A549 (cell line): Measurements from ENCODE around the gene MATR3. TPM values are rescaled to one million over a fixed set of nuclear protein-coding genes. Genes with fewer than 3 reads are reported as not detected.

ENCODE experiments used
- ATAC-seq, 2 experiments: fragments of 200-7000 bp in 1 of 2; fragments of >200 bp in 1 of 2; cut with Nextera tagmentation in 1 of 2; cut with Tn5 transposase in 1 of 2; 3 replicates each; pipeline versions ENCODE4 v1.8.0 to v1.9.1; 2018 to 2020; ENCODE audit warnings: mild to moderate bottlenecking in 1 of 2, moderate library complexity in 1 of 2
- CTCF ChIA-PET: fragments of 300-600 bp; sonication (Branson Sonifier 250); formaldehyde crosslinking; extraction: SDS; loops from one replicate; lab custom pipeline; 2021; ENCODE audit warnings: antibody characterized with exemption, inconsistent platforms; lab: Yijun Ruan, JAX
- POLR2A ChIA-PET: fragments of 350-600 bp; formaldehyde crosslinking; extraction: SDS; loops from one replicate; lab custom pipeline; 2021; ENCODE audit warnings: antibody characterized with exemption, inconsistent platforms; lab: Yijun Ruan, JAX
- DNase-seq, 2 experiments: peaks; one replicate each; pipeline versions ENCODE4 v3.0.0 to v3.0.0-alpha.2; 2011 to 2016; ENCODE audit warnings: low read depth in 1 of 2, low spot score in 1 of 2
- FAIRE-seq: peaks from 2 replicates; lab custom pipeline; 2011; peaks lifted over from hg19 to GRCh38; lab: Jason Lieb, UNC
- H3K27ac ChIP-seq, 2 experiments: fragments of >200 bp; sonication (Bioruptor Twin); formaldehyde crosslinking; 3 replicates each; pipeline ENCODE4 v1.5.1; 2016 to 2017
- H3K4me1 ChIP-seq: fragments of >200 bp; sonication (Bioruptor Twin); formaldehyde crosslinking; 3 replicates; pipeline ENCODE4 v1.6.1; 2016
- H3K4me2 ChIP-seq: fragments of >200 bp; sonication (Bioruptor Twin); formaldehyde crosslinking; 3 replicates; pipeline ENCODE4 v1.6.1; 2016
- H3K4me3 ChIP-seq: fragments of >200 bp; sonication (Bioruptor Twin); formaldehyde crosslinking; 3 replicates; pipeline ENCODE4 v1.5.1; 2016
- H3K9me3 ChIP-seq: fragments of >200 bp; sonication (Bioruptor Twin); formaldehyde crosslinking; 3 replicates; pipeline ENCODE4 v1.6.1; 2016
- BHLHE40 ChIP-seq: IDR thresholded peaks from 2 replicates; pipeline ENCODE4 v1.6.1; 2012; ENCODE audit warnings: low read depth, low read length, inconsistent platforms
- CBX8 ChIP-seq: fragments of 200-600 bp; sonication (generic); IDR thresholded peaks from 2 replicates; pipeline ENCODE4 v1.6.1; 2016
- CEBPB ChIP-seq, 2 experiments: fragments of >200 bp in 1 of 2; sonication (Bioruptor Twin) in 1 of 2; formaldehyde crosslinking in 1 of 2; IDR thresholded peaks; 2 replicates each; pipeline ENCODE4 v1.6.1; 2012 to 2016
- CHD2 ChIP-seq: fragments of 150-350 bp; IDR thresholded peaks from 2 replicates; pipeline ENCODE4 v1.6.1; 2014; ENCODE audit warnings: low read length; ENCODE audit not compliant: partially characterized antibody
- CHD4 ChIP-seq: fragments of 200-600 bp; sonication (generic); IDR thresholded peaks from 2 replicates; pipeline ENCODE4 v1.6.1; 2016; ENCODE audit warnings: antibody characterized with exemption, mild to moderate bottlenecking, borderline replicate concordance
- CTCF ChIP-seq: fragments of >200 bp; sonication (Bioruptor Twin); formaldehyde crosslinking; IDR thresholded peaks from 3 replicates; pipeline ENCODE4 v1.5.1; 2016
- EHMT2 ChIP-seq: fragments of 200-600 bp; sonication (generic); IDR thresholded peaks from 2 replicates; pipeline ENCODE4 v1.6.1; 2016; ENCODE audit warnings: antibody characterized with exemption, low read depth, mild to moderate bottlenecking, moderate library complexity
- EP300 ChIP-seq, 2 experiments: fragments of >200 bp; sonication (Bioruptor Twin); formaldehyde crosslinking; IDR thresholded peaks; 2 replicates in 1 of 2; 3 replicates in 1 of 2; pipeline ENCODE4 v1.6.1; 2016 to 2017
- ESRRA ChIP-seq: fragments of 150-350 bp; IDR thresholded peaks from 2 replicates; pipeline ENCODE4 v1.6.1; 2014; ENCODE audit warnings: mild to moderate bottlenecking, low read length, borderline replicate concordance
- FOSB ChIP-seq: fragments of 250-450 bp; sonication (Bioruptor Pico); IDR thresholded peaks from 2 replicates; pipeline ENCODE4 v1.5.0; 2020; ENCODE audit warnings: mild to moderate bottlenecking, moderate library complexity
- FOSL2 ChIP-seq, 2 experiments: fragments of 450-650 bp in 1 of 2; fragments of >200 bp in 1 of 2; sonication (Bioruptor Twin) in 1 of 2; formaldehyde crosslinking; IDR thresholded peaks; 2 replicates each; pipeline versions ENCODE4 v1.5.0 to v1.6.1; 2016 to 2020; ENCODE audit warnings: mild to moderate bottlenecking in 1 of 2, moderate library complexity in 1 of 2
- GATA3 ChIP-seq: IDR thresholded peaks from 2 replicates; pipeline ENCODE4 v1.6.1; 2012; ENCODE audit warnings: borderline replicate concordance
- HDAC2 ChIP-seq: fragments of 200-600 bp; sonication (generic); IDR thresholded peaks from 2 replicates; pipeline ENCODE4 v1.6.1; 2016
- HEYL ChIP-seq: fragments of 250-450 bp; sonication (Bioruptor Pico); IDR thresholded peaks from 2 replicates; pipeline ENCODE4 v1.8.0; 2021; ENCODE audit warnings: mild to moderate bottlenecking, moderate library complexity
- HMGXB4 ChIP-seq: fragments of 250-450 bp; sonication (Bioruptor Pico); IDR thresholded peaks from 2 replicates; pipeline ENCODE4 v1.5.0; 2021; ENCODE audit warnings: mild to moderate bottlenecking, moderate library complexity, borderline replicate concordance
- HOXA7 ChIP-seq: fragments of 250-450 bp; sonication (Bioruptor Pico); IDR thresholded peaks from 2 replicates; pipeline ENCODE4 v1.5.0; 2020; ENCODE audit warnings: mild to moderate bottlenecking, moderate library complexity
- JUN ChIP-seq, 2 experiments: fragments of >200 bp; sonication (Bioruptor Twin); formaldehyde crosslinking; IDR thresholded peaks; 2 replicates in 1 of 2; 3 replicates in 1 of 2; pipeline ENCODE4 v1.6.1; 2016 to 2017
- KDM1A ChIP-seq: fragments of 200-600 bp; sonication (generic); IDR thresholded peaks from 2 replicates; pipeline ENCODE4 v1.6.1; 2016; ENCODE audit warnings: low read depth, mild to moderate bottlenecking
- MAZ ChIP-seq: fragments of 150-350 bp; IDR thresholded peaks from 2 replicates; pipeline ENCODE4 v1.6.1; 2014; ENCODE audit warnings: antibody characterized with exemption, low read depth, low read length, borderline replicate concordance
- NFE2L2 ChIP-seq: fragments of 150-350 bp; conservative IDR thresholded peaks from 2 replicates; pipeline ENCODE4 v1.6.1; 2014; ENCODE audit warnings: low read length
- NR3C1 ChIP-seq: fragments of >200 bp; sonication (Bioruptor Twin); formaldehyde crosslinking; IDR thresholded peaks from 3 replicates; pipeline ENCODE4 v1.6.1; 2017
- PBX3 ChIP-seq: IDR thresholded peaks from 2 replicates; pipeline ENCODE4 v1.6.1; 2012
- PHF8 ChIP-seq: fragments of 200-600 bp; sonication (generic); IDR thresholded peaks from 2 replicates; pipeline ENCODE4 v1.6.1; 2016; ENCODE audit warnings: low read depth, mild to moderate bottlenecking, antibody characterized with exemption, moderate library complexity, borderline replicate concordance
- POLR2A ChIP-seq: IDR thresholded peaks from 2 replicates; pipeline ENCODE4 v1.6.1; 2012; ENCODE audit warnings: mild to moderate bottlenecking, low read length
- RAD21 ChIP-seq, 2 experiments: fragments of >200 bp in 1 of 2; sonication (Bioruptor Twin) in 1 of 2; formaldehyde crosslinking in 1 of 2; IDR thresholded peaks in 1 of 2; conservative IDR thresholded peaks in 1 of 2; 2 replicates in 1 of 2; 3 replicates in 1 of 2; pipeline ENCODE4 v1.6.1; 2012 to 2018; ENCODE audit warnings: inconsistent platforms in 1 of 2
- RARB ChIP-seq: fragments of 250-450 bp; sonication (Bioruptor Pico); IDR thresholded peaks from 2 replicates; pipeline ENCODE4 v1.8.0; 2021; ENCODE audit warnings: mild to moderate bottlenecking, moderate library complexity
- RNF2 ChIP-seq: fragments of 200-600 bp; sonication (generic); IDR thresholded peaks from 2 replicates; pipeline ENCODE4 v1.6.1; 2016; ENCODE audit warnings: low read depth, mild to moderate bottlenecking, antibody characterized with exemption, moderate library complexity, borderline replicate concordance
- SREBF2 ChIP-seq: fragments of 450-650 bp; IDR thresholded peaks from 2 replicates; pipeline ENCODE4 v1.6.1; 2014; ENCODE audit warnings: mild to moderate bottlenecking, moderate library complexity
- TFCP2L1 ChIP-seq: fragments of 250-450 bp; sonication (Bioruptor Pico); IDR thresholded peaks from 2 replicates; pipeline ENCODE4 v1.5.0; 2021; ENCODE audit warnings: mild to moderate bottlenecking
- ZSCAN20 ChIP-seq: fragments of 250-450 bp; sonication (Bioruptor Pico); IDR thresholded peaks from 2 replicates; pipeline ENCODE4 v1.8.0; 2022; ENCODE audit warnings: mild to moderate bottlenecking, moderate library complexity
- WGBS: methylation state at CpG from one replicate; pipeline ENCODE4 v1.1.6; 2017; ENCODE audit errors: missing lambda C conversion rate; 5-methylcytosine and 5-hydroxymethylcytosine counted together
- polyA plus RNA-seq, 4 experiments: library from polyadenylated mRNA; depleted of rRNA in 3 of 4; stranded (reverse); fragments of >200 nt; fragmentation: RNase III in 1 of 4; extraction: RNeasy Plus Mini Kit Qiagen cat#74134 plus additional on column Dnase treatment in 1 of 4; gene quantifications; 2 replicates in 3 of 4; 3 replicates in 1 of 4; pipeline ENCODE4 v1.2.3, GENCODE V29; 2011 to 2017
- TF ChIP-seq, protein P1 (sequence below): IDR thresholded peaks from 2 replicates; pipeline ENCODE4 v1.6.1; 2012; ENCODE audit warnings: low read depth, borderline replicate concordance
- TF ChIP-seq, protein P2 (sequence below): fragments of 250-450 bp; sonication (Bioruptor Pico); IDR thresholded peaks from 2 replicates; pipeline ENCODE4 v1.5.0; 2020; ENCODE audit warnings: low read depth, mild to moderate bottlenecking, moderate library complexity
- TF ChIP-seq, protein P3 (sequence below): fragments of >200 bp; sonication (Bioruptor Twin); formaldehyde crosslinking; IDR thresholded peaks from 3 replicates; pipeline ENCODE4 v1.6.1; 2016
- TF ChIP-seq, protein P4 (sequence below): IDR thresholded peaks from 2 replicates; pipeline ENCODE4 v1.6.1; 2012

Gene MATR3
- polyA plus RNA-seq, 2 of the 4 experiments (the other 2 are of a cell fraction), result 178 to 189 TPM

- Histone ChIP-seq H3K9me3 (no peaks in the 10 kb centered on the region), H3K4me2 (peak overlapping the region; percentile 97), H3K4me1 (peaks cover 62% of the 10 kb centered on the region), H3K27ac (peak overlapping the region; percentile 94 to 97), H3K4me3 (peak overlapping the region; percentile 80)
- 3% methylated on average over 37 of the region's 47 CpGs for WGBS
- CTCF ChIA-PET, result interaction anchor here (0.7 to 4.6 kb wide), 5 partner anchors 13 to 465 kb away, joined by 3 to 25 read pairs (median 3); partner anchors contain the start of gene MATR3
- DNase-seq, result peak; percentile 89 to 93
- ATAC-seq, result peak; percentile 92 to 94
- no peak for FAIRE-seq
- POLR2A ChIA-PET, result interaction anchor here (0.5 to 2.4 kb wide), 9 partner anchors 20 to 698 kb away, joined by 3 to 18 read pairs (median 3); partner anchors contain the start of genes HSPA9, MATR3, PAIP2 and SIL1
- TF ChIP-seq RNF2 (0 out of 2 replicates have a peak, but pooled peaks have one; percentile 26), EP300 (IDR thresholded peaks at IDR 0.05) (no peak), EHMT2 (no peak), ESRRA (no peak), PBX3 (no peak), NR3C1 (no peak), HMGXB4 (no peak), HDAC2 (no peak), HEYL (CRISPR knock-in tag) (no peak), GATA3 (no peak; the same call in 1 of the 2 replicates), RARB (no peak), JUN (IDR thresholded peaks at IDR 0.05) (peak; percentile 86 to 96; a peak in 4 of 5 replicates), BHLHE40 (peak; percentile 26; the same call in 1 of the 2 replicates), SREBF2 (no peak), FOSB (CRISPR knock-in tag) (no peak), KDM1A (no peak), RAD21 (conservative IDR thresholded peaks at IDR 0.05 in 1 of 2, IDR thresholded peaks at IDR 0.05 in 1 of 2) (no peak), FOSL2 (IDR thresholded peaks at IDR 0.05) (no peak), FOSL2 (CRISPR knock-in tag; IDR thresholded peaks at IDR 0.05) (peak; percentile 56; the same call in 1 of the 2 replicates), CHD4 (no peak), CBX8 (no peak), CEBPB (IDR thresholded peaks at IDR 0.05) (no peak), HOXA7 (CRISPR knock-in tag) (no peak), CTCF (no peak), PHF8 (peak; percentile 80), MAZ (no peak), NFE2L2 (no peak), TFCP2L1 (0 out of 2 replicates have a peak, but pooled peaks have one; percentile 32), POLR2A (peak; percentile 92), ZSCAN20 (CRISPR knock-in tag) (no peak), CHD2 (no peak)
- TF ChIP-seq, protein P1, sequence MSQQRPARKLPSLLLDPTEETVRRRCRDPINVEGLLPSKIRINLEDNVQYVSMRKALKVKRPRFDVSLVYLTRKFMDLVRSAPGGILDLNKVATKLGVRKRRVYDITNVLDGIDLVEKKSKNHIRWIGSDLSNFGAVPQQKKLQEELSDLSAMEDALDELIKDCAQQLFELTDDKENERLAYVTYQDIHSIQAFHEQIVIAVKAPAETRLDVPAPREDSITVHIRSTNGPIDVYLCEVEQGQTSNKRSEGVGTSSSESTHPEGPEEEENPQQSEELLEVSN, result peak; percentile 60
- TF ChIP-seq, protein P2, sequence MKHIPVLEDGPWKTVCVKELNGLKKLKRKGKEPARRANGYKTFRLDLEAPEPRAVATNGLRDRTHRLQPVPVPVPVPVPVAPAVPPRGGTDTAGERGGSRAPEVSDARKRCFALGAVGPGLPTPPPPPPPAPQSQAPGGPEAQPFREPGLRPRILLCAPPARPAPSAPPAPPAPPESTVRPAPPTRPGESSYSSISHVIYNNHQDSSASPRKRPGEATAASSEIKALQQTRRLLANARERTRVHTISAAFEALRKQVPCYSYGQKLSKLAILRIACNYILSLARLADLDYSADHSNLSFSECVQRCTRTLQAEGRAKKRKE, result no peak
- TF ChIP-seq, protein P3, sequence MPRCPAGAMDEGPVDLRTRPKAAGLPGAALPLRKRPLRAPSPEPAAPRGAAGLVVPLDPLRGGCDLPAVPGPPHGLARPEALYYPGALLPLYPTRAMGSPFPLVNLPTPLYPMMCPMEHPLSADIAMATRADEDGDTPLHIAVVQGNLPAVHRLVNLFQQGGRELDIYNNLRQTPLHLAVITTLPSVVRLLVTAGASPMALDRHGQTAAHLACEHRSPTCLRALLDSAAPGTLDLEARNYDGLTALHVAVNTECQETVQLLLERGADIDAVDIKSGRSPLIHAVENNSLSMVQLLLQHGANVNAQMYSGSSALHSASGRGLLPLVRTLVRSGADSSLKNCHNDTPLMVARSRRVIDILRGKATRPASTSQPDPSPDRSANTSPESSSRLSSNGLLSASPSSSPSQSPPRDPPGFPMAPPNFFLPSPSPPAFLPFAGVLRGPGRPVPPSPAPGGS, result peak; percentile 95
- TF ChIP-seq, protein P4, sequence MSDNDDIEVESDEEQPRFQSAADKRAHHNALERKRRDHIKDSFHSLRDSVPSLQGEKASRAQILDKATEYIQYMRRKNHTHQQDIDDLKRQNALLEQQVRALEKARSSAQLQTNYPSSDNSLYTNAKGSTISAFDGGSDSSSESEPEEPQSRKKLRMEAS, result peak; percentile 99
Observed at GRCh38 chr5:139273572-139274289, 19.8 kb upstream of the MATR3 start.
